ENCODE data around the gene TRIO. TPM values are rescaled to one million over a fixed set of nuclear protein-coding genes. Genes with fewer than 3 reads are reported as not detected.

The TRIO gene
- total RNA-seq, 2 experiments from 2014 or later, result 4.1 to 6.5 TPM

DNA sequence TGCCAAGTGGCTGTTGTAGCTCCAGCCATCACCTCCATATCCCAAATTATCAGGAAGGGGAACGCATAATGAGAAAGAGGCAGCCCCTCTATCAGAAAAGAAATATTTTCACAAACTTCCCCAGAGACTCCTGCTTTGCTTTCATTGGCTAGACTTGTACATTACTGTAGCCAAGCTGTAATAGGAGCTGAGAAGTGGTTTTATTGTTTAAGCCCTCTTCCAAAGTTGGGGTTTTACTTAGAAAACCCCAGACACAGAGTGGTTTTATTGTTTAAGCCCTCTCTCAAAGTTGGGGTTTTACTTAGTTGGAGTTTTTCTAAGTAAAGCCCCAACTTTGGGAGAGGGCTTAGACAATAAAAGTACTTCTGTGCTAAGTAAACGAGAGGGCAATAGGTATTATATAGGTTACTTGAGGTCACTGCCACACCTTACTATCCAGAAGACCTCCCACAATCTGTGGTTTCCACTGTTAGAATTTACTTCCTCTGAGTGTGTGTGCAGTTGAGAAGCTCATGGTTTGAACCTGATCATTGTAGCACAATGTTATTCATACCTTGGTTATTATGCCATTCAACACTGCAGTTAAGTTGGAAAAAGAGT, 222.8 kb downstream of the TRIO start:
- H3K4me1 ChIP-seq (ENCODE audit: insufficient read depth, low read length), result peaks cover 17% of the 10 kb centered on the region
- H3K36me3 ChIP-seq (ENCODE audit: insufficient read depth, low read length), result no peaks in the 10 kb centered on the region
- no peak overlapping the region for H3K27ac ChIP-seq (ENCODE audit: low read depth in 1 of 2, low read length in 2 of 2)
- H3K9me3 ChIP-seq (ENCODE audit: control insufficient read depth in 1 of 2, insufficient read depth in 1 of 2, low read length in 2 of 2), result no peaks in the 10 kb centered on the region
- Mint-ChIP-seq H3K36me3 (ENCODE audit: low read depth) (no peaks in the 10 kb centered on the region), H3K27me3 (no peaks in the 10 kb centered on the region), H3K4me3 (peak overlapping the region; percentile 39), H3K27ac (peak overlapping the region; percentile 69), H3K9me3 (no peaks in the 10 kb centered on the region), H3K4me1 (ENCODE audit: low read depth) (peaks cover 36% of the 10 kb centered on the region)
- H3K4me3 ChIP-seq (ENCODE audit: low read length), result no peak overlapping the region
- peak; percentile 89 for ATAC-seq (ENCODE audit: poor library complexity)
- DNase-seq, result peak in 3 of 14 experiments; percentile 42 to 60 (median 46)
- intact Hi-C loops (cut with DNase I, micrococcal nuclease), result no loop called here
- no peaks in the 10 kb centered on the region for H3K27me3 ChIP-seq (ENCODE audit: control insufficient read depth in 1 of 2, insufficient read depth in 2 of 2, low read length in 2 of 2)
- ChIA-PET POLR2A (no interaction called here), CTCF (interaction anchor here (9.0 kb wide), 1 partner anchor 283 kb away, joined by 55 read pairs; no protein-coding TSS in a partner anchor)
- TF ChIP-seq, protein P1, sequence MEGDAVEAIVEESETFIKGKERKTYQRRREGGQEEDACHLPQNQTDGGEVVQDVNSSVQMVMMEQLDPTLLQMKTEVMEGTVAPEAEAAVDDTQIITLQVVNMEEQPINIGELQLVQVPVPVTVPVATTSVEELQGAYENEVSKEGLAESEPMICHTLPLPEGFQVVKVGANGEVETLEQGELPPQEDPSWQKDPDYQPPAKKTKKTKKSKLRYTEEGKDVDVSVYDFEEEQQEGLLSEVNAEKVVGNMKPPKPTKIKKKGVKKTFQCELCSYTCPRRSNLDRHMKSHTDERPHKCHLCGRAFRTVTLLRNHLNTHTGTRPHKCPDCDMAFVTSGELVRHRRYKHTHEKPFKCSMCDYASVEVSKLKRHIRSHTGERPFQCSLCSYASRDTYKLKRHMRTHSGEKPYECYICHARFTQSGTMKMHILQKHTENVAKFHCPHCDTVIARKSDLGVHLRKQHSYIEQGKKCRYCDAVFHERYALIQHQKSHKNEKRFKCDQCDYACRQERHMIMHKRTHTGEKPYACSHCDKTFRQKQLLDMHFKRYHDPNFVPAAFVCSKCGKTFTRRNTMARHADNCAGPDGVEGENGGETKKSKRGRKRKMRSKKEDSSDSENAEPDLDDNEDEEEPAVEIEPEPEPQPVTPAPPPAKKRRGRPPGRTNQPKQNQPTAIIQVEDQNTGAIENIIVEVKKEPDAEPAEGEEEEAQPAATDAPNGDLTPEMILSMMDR (IDR thresholded peaks at IDR 0.05), result no peak

DNA sequence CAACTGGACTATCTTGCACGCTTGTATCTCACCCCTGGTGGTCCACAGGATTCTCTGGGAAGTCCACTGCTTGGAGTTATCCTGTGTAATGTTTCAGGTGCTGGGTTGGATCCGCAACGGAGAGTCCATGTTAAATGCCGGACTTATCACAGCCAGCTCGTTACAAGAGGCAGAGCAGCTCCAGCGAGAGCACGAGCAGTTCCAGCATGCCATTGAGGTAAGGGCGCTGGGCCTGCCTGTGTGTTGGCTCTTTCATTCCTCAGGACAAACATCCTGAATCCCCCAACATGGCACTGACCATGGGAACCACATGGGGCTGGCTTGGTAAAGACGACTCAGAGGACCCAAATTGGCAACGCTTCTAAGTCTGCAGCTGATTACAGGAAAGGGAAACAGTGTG, 223.6 kb downstream of the TRIO start:
- DNase-seq (no peak), ATAC-seq (ENCODE audit: poor library complexity) (no peak)
- intact Hi-C loops (cut with DNase I, micrococcal nuclease), result no loop called here
- POLR2A ChIA-PET, result no interaction called here
- peaks cover 36% of the 10 kb centered on the region for H3K4me1 Mint-ChIP-seq (ENCODE audit: low read depth)
- Histone ChIP-seq H3K4me3 (ENCODE audit: low read length) (no peak overlapping the region), H3K4me1 (ENCODE audit: insufficient read depth, low read length) (peaks cover 17% of the 10 kb centered on the region), H3K27ac (ENCODE audit: low read depth in 1 of 2, low read length in 2 of 2) (no peak overlapping the region), H3K27me3 (ENCODE audit: control insufficient read depth in 1 of 2, insufficient read depth in 2 of 2, low read length in 2 of 2) (no peaks in the 10 kb centered on the region), H3K9me3 (ENCODE audit: control insufficient read depth in 1 of 2, insufficient read depth in 1 of 2, low read length in 2 of 2) (no peaks in the 10 kb centered on the region), H3K36me3 (ENCODE audit: insufficient read depth, low read length) (no peaks in the 10 kb centered on the region)
- no peaks in the 10 kb centered on the region for H3K9me3 Mint-ChIP-seq
- TF ChIP-seq, protein P1 (IDR thresholded peaks at IDR 0.05), result no peak
- H3K27ac Mint-ChIP-seq, result no peak overlapping the region
- H3K4me3 Mint-ChIP-seq, result no peak overlapping the region
- H3K27me3 Mint-ChIP-seq, result no peaks in the 10 kb centered on the region
- H3K36me3 Mint-ChIP-seq (ENCODE audit: low read depth), result no peaks in the 10 kb centered on the region
- CTCF ChIA-PET, result interaction anchor here (9.0 kb wide), 1 partner anchor 282 kb away, joined by 55 read pairs; no protein-coding TSS in a partner anchor

DNA sequence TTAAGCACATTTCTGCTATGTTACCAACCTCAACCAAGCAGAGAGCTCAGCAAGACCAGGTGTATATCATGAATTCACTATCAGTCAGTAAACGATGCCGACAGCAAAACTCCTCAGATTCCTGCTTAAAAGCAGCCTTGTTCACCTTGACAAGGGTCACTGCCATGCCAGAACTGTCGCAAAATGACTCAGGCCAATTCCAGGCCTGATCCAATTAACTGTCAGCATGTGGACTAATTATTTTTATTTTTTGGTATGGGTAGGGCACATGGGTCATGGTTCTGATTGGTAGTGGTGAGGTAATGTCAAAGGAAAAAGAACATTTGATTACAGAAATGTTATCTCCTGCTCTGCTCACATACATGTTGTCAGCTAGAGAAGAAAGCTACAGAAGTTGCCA, 224.2 kb downstream of the TRIO start:
- H3K27ac ChIP-seq (ENCODE audit: low read depth in 1 of 2, low read length in 2 of 2), result no peak overlapping the region
- no peak overlapping the region for H3K4me3 Mint-ChIP-seq
- no peak overlapping the region for H3K4me3 ChIP-seq (ENCODE audit: low read length)

More for the DNA sequence above, 224.2 kb downstream of the TRIO start:
- Mint-ChIP-seq H3K4me1 (ENCODE audit: low read depth) (peaks cover 36% of the 10 kb centered on the region), H3K27ac (no peak overlapping the region), H3K36me3 (ENCODE audit: low read depth) (no peaks in the 10 kb centered on the region), H3K27me3 (no peaks in the 10 kb centered on the region), H3K9me3 (no peaks in the 10 kb centered on the region)
- no peak for ATAC-seq (ENCODE audit: poor library complexity)
- H3K27me3 ChIP-seq (ENCODE audit: control insufficient read depth in 1 of 2, insufficient read depth in 2 of 2, low read length in 2 of 2), result no peaks in the 10 kb centered on the region
- CTCF ChIA-PET, result interaction anchor here (9.0 kb wide), 1 partner anchor 281 kb away, joined by 55 read pairs; no protein-coding TSS in a partner anchor
- H3K9me3 ChIP-seq (ENCODE audit: control insufficient read depth in 1 of 2, insufficient read depth in 1 of 2, low read length in 2 of 2), result no peaks in the 10 kb centered on the region
- TF ChIP-seq, protein P1 (IDR thresholded peaks at IDR 0.05), result no peak
- intact Hi-C loops (cut with DNase I, micrococcal nuclease), result no loop called here
- no peaks in the 10 kb centered on the region for H3K36me3 ChIP-seq (ENCODE audit: insufficient read depth, low read length)
- POLR2A ChIA-PET, result no interaction called here
- no peak for DNase-seq
- H3K4me1 ChIP-seq (ENCODE audit: insufficient read depth, low read length), result peaks cover 17% of the 10 kb centered on the region
